ENCODE measurements around the gene ARMC2. TPM values are rescaled to one million over a fixed set of nuclear protein-coding genes. Genes with fewer than 3 reads are reported as not detected.
"Not testable (repeated sequence)": the region's sequence is repeated elsewhere in the genome, so short reads cannot be mapped to it uniquely, and the experiment has no call there.

Gene ARMC2
- total RNA-seq, 1 donor = 1.4 TPM

DNA sequence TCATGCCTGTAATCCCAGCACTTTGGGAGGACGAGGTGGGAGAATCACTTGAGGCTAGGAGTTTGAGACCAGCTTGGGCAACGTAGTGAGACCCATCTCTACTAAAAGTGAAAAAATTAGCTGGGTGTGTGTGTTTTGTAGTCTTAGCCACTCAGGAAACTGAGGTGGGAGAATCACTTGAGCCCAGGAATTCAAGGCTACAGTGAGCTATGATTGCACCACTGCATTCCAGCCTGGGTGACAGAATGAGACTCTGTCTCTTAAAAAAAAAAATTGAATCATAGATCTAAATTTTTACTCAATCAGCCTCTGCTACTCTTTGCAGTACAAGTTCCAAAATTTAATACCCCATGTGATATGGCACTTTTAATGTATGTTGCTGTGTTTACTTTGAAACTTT lies 121.6 kb downstream of the ARMC2 start:
- Histone ChIP-seq H3K9me3 (ENCODE audit: low read depth, low read length) (no peaks in the 10 kb centered on the region), H3K27ac (ENCODE audit: low read depth, low read length) (no peak overlapping the region), H2AFZ (ENCODE audit: low read length) (no peak overlapping the region), H3K4me3 (ENCODE audit: insufficient read depth, low read length) (no peak overlapping the region), H3K36me3 (ENCODE audit: insufficient read depth, low read length) (no peaks in the 10 kb centered on the region), H3K27me3 (ENCODE audit: insufficient read depth, low read length) (no peaks in the 10 kb centered on the region), H3K79me2 (ENCODE audit: insufficient read depth, low read length) (no peaks in the 10 kb centered on the region), H3K4me2 (ENCODE audit: insufficient read depth, low read length) (no peak overlapping the region), H3K4me1 (ENCODE audit: insufficient read depth, low read length) (peaks cover 12% of the 10 kb centered on the region), H4K20me1 (ENCODE audit: insufficient read depth, low read length) (no peaks in the 10 kb centered on the region)
- no peak for TF ChIP-seq CTCF (IDR thresholded peaks at IDR 0.05; ENCODE audit: extremely low read depth, low read depth, low read length)
- no peak for DNase-seq (ENCODE audit: insufficient read length, low spot score, missing footprints)

- Histone ChIP-seq H3K4me3 (ENCODE audit: insufficient read depth, low read length) (no peak overlapping the region), H3K79me2 (ENCODE audit: insufficient read depth, low read length) (no peaks in the 10 kb centered on the region), H3K9me3 (ENCODE audit: low read depth, low read length) (no peaks in the 10 kb centered on the region), H3K27ac (ENCODE audit: low read depth, low read length) (no peak overlapping the region), H3K4me2 (ENCODE audit: insufficient read depth, low read length) (no peak overlapping the region), H3K27me3 (ENCODE audit: insufficient read depth, low read length) (no peaks in the 10 kb centered on the region), H3K4me1 (ENCODE audit: insufficient read depth, low read length) (peaks cover 3% of the 10 kb centered on the region), H4K20me1 (ENCODE audit: insufficient read depth, low read length) (no peaks in the 10 kb centered on the region), H2AFZ (ENCODE audit: low read length) (no peak overlapping the region), H3K36me3 (ENCODE audit: insufficient read depth, low read length) (no peaks in the 10 kb centered on the region)
- TF ChIP-seq CTCF (IDR thresholded peaks at IDR 0.05; ENCODE audit: extremely low read depth, low read depth, low read length) = no peak
- no peak for DNase-seq (ENCODE audit: insufficient read length, low spot score, missing footprints)
These were observed 126.0 kb downstream of the ARMC2 start for GRCh38 chr6:108974201-108974600.

- H3K9me3 ChIP-seq (ENCODE audit: low read depth, low read length); H4K20me1 ChIP-seq (ENCODE audit: insufficient read depth, low read length); DNase-seq (ENCODE audit: insufficient read length, low spot score, missing footprints); H3K27ac ChIP-seq (ENCODE audit: low read depth, low read length); H3K4me2 ChIP-seq (ENCODE audit: insufficient read depth, low read length); H3K4me1 ChIP-seq (ENCODE audit: insufficient read depth, low read length); H3K79me2 ChIP-seq (ENCODE audit: insufficient read depth, low read length); H3K27me3 ChIP-seq (ENCODE audit: insufficient read depth, low read length); H2AFZ ChIP-seq (ENCODE audit: low read length); H3K4me3 ChIP-seq (ENCODE audit: insufficient read depth, low read length); H3K36me3 ChIP-seq (ENCODE audit: insufficient read depth, low read length): not testable (repeated sequence)
These were observed 130.4 kb downstream of the ARMC2 start for GRCh38 chr6:108978638-108979037.

GRCh38 chr6:108982154-108983113 lies 134.2 kb downstream of the ARMC2 start:
- no peak for DNase-seq (ENCODE audit: insufficient read length, low spot score, missing footprints)
- no peaks in the 10 kb centered on the region for H3K4me1 ChIP-seq (ENCODE audit: insufficient read depth, low read length)
- no peak for TF ChIP-seq CTCF (IDR thresholded peaks at IDR 0.05; ENCODE audit: extremely low read depth, low read depth, low read length)

More at GRCh38 chr6:108982154-108983113, 134.2 kb downstream of the ARMC2 start:
- Histone ChIP-seq H3K27ac (ENCODE audit: low read depth, low read length) (no peak overlapping the region), H4K20me1 (ENCODE audit: insufficient read depth, low read length) (no peaks in the 10 kb centered on the region), H3K79me2 (ENCODE audit: insufficient read depth, low read length) (no peaks in the 10 kb centered on the region), H3K27me3 (ENCODE audit: insufficient read depth, low read length) (no peaks in the 10 kb centered on the region), H3K4me3 (ENCODE audit: insufficient read depth, low read length) (no peak overlapping the region), H3K36me3 (ENCODE audit: insufficient read depth, low read length) (peaks cover 5% of the 10 kb centered on the region), H2AFZ (ENCODE audit: low read length) (no peak overlapping the region), H3K9me3 (ENCODE audit: low read depth, low read length) (no peaks in the 10 kb centered on the region), H3K4me2 (ENCODE audit: insufficient read depth, low read length) (no peak overlapping the region)
